IPS-15b (cell line): ENCODE measurements around the gene DPP8.
A peak's percentile ranks its signal among the peaks of the same experiment; 100 is the strongest.

Experiments used
- H3K27me3 ChIP-seq: one replicate; pipeline ENCODE4 v1.6.1; 2013; ENCODE audit warnings: low read length; ENCODE audit not compliant: control insufficient read depth, insufficient read depth
- H3K36me3 ChIP-seq: one replicate; pipeline ENCODE4 v1.6.1; 2013; ENCODE audit warnings: low read length; ENCODE audit not compliant: control insufficient read depth, insufficient read depth
- H3K4me1 ChIP-seq: one replicate; pipeline ENCODE4 v1.6.1; 2013; ENCODE audit warnings: mild to moderate bottlenecking, low read length; ENCODE audit not compliant: control insufficient read depth, insufficient read depth
- H3K4me3 ChIP-seq: one replicate; pipeline ENCODE4 v1.5.1; 2013; ENCODE audit warnings: low read depth, low read length
- H3K9ac ChIP-seq: one replicate; pipeline ENCODE4 v1.6.1; 2013; ENCODE audit warnings: low read depth, mild to moderate bottlenecking, low read length
- H3K9me3 ChIP-seq: one replicate; pipeline ENCODE4 v1.6.1; 2013; ENCODE audit warnings: mild to moderate bottlenecking, low read length; ENCODE audit not compliant: control insufficient read depth, insufficient read depth

Gene DPP8

GRCh38 chr15:65421360-65422215, 95.9 kb downstream of the DPP8 start:
- Histone ChIP-seq H3K4me3 (peak overlapping the region; percentile 80), H3K9ac (peak overlapping the region; percentile 81), H3K9me3 (no peaks in the 10 kb centered on the region), H3K4me1 (peaks cover 37% of the 10 kb centered on the region), H3K36me3 (no peaks in the 10 kb centered on the region), H3K27me3 (peaks cover 7% of the 10 kb centered on the region)

DNA sequence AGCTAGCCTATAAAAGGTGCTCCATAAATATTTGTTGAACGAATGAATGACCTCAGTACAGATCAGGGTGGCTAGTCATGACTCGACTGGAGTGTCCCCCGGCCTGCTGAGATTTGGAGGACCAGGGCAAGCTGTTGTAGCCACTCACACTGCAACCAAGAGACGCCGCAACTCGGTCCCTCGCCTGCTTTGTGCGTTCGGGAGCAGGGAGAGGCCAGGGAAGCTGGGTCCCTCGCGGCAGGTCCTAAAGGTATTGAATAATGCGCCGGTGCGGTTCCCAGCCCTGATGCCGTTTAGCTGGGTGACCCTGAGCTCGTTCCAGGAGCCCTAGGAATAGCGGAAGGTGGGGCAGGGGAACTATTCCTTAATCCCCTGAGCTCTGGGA, 96.5 kb downstream of the DPP8 start:
- Histone ChIP-seq H3K9me3 (no peaks in the 10 kb centered on the region), H3K36me3 (no peaks in the 10 kb centered on the region)

DNA sequence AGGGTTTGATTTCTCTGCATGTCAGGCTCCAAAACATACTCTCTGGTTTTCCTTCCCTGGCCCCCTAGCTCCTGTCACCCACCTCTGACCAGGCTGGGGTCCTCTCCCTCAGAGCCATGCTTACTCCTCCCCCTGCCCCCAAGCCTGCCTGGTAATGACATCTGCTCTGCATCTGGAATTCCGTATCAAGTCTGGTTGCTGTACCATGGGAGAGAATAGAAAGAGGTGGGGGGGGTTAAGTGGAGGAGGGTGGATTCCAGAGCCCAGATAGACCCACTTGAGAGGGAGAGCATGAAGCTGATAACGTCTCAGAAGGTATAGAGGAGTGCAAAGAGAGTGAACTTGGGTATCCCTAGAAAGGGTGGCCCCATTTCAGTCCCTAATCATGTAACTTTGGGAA, 98.9 kb downstream of the DPP8 start:
- H3K36me3 ChIP-seq, result no peaks in the 10 kb centered on the region
- no peak overlapping the region for H3K9ac ChIP-seq
- peaks cover 48% of the 10 kb centered on the region for H3K4me1 ChIP-seq
- H3K9me3 ChIP-seq, result no peaks in the 10 kb centered on the region
- no peak overlapping the region for H3K4me3 ChIP-seq
- peaks cover 3% of the 10 kb centered on the region for H3K27me3 ChIP-seq

More for the DNA sequence above, 96.5 kb downstream of the DPP8 start:
- Histone ChIP-seq H3K27me3 (peaks cover 7% of the 10 kb centered on the region), H3K9ac (no peak overlapping the region), H3K4me3 (peak overlapping the region; percentile 80), H3K4me1 (peaks cover 40% of the 10 kb centered on the region)

DNA sequence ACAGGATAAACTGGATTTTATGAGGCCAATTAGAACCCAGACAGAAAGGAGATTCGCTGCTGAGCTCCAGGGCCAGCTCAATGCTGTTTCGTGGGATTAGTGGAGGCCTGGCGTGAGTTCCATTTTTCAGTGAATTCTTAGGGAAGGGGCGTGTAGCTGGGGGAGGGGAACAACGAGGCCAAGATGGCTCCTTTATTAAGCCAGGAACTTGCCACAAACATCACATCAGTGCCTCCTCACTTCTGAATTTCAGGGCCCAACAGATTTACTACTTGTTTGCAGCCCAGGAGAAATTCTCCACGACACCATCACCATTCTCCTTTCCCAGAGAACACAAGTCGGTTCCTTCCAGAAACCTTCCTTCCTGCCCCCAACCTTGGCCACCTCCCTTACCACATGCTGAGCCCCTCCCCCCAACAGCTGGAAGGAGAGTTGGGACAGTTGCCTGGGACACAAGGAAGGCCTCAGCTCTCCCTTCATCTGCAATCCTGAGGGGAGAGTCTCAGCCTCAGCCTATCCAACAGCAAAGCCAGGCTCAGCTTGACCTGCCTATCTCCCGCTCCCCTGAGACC, 100.6 kb downstream of the DPP8 start:
- H3K9me3 ChIP-seq, result no peaks in the 10 kb centered on the region
- peak overlapping the region; percentile 51 for H3K9ac ChIP-seq
- no peaks in the 10 kb centered on the region for H3K36me3 ChIP-seq
- H3K4me1 ChIP-seq, result peaks cover 52% of the 10 kb centered on the region
- H3K27me3 ChIP-seq, result no peaks in the 10 kb centered on the region
- H3K4me3 ChIP-seq, result peak overlapping the region; percentile 36

DNA sequence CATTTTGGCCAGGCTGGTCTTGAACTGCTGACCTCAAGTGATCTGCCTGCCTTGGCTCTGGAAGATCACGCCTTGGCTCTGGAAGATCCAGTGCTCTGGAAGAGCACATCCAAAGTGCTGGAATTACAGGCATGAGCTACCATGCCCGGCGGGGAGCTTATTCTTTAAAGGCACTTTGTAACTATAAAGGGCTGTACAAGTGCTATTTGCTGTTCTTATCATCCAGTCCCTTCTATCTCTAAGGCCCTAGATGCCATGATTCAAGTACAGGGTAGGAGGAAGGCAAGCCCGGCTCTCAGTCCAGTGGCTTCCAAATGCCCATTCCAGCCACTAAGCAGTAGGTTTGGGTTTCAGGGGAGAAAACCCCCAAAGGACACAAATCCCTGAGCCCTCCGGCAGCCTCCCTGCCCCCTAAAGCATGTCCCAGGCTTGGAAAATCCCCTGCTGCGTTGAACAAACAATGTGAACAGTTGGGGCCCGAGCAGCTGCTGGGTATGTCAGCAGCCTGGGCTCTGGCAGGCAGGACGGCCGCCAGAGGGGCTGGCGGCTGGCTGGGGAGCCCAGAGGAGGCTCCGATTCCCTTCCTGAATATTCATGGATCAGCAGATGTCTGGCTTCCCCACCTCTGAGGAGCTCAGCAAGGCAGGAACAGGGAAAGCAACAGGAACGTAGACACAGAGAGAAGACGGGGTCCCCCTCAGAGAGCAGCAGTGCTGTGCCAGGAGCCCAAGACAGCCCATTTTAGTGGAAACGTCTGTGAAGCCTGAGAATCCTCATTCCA, 102.5 kb downstream of the DPP8 start:
- Histone ChIP-seq H3K9ac (no peak overlapping the region), H3K36me3 (no peaks in the 10 kb centered on the region), H3K4me1 (peaks cover 43% of the 10 kb centered on the region)

GRCh38 chr15:65413760-65414144, 103.7 kb downstream of the DPP8 start:
- Histone ChIP-seq H3K9me3 (no peaks in the 10 kb centered on the region), H3K36me3 (no peaks in the 10 kb centered on the region), H3K9ac (no peak overlapping the region), H3K4me1 (peaks cover 35% of the 10 kb centered on the region), H3K4me3 (no peak overlapping the region), H3K27me3 (no peaks in the 10 kb centered on the region)

More for the DNA sequence above, 102.5 kb downstream of the DPP8 start:
- H3K4me3 ChIP-seq, result peak overlapping the region; percentile 27
- no peaks in the 10 kb centered on the region for H3K27me3 ChIP-seq
- no peaks in the 10 kb centered on the region for H3K9me3 ChIP-seq

DNA sequence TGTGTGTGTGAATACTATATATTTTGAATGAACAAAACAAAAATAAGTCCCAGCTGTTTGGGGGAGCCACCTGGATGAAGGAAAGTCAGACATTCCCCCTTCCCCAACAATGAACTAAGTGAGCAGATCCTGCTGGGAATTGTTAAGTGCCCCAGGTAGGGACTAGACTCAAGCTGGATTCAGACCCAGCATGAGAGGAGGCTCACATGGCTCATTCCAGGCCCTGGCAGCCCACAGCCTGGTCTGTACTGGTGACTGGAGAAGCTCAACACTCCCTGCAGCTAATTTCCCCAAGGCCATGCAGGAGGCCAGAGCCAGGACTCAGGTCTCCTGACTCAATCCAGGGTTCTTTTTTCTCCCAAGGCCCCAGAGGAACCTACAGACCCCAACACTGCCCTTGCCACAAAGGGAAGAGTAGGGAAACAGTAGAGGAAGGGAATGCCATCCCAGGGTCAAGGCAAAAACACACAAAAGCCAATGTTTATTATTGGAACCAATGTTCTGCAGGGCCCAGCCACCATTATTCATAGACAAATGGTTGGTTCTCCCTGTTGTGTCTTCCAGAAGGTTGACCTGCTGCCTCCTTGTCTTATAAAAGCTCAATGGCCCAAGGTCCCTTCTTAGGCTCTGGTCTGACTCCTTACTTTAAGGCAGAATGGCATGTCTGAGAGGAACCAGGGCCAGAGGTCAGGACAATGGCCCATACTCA, 104.3 kb downstream of the DPP8 start:
- Histone ChIP-seq H3K4me3 (no peak overlapping the region), H3K36me3 (no peaks in the 10 kb centered on the region), H3K4me1 (peaks cover 33% of the 10 kb centered on the region), H3K9me3 (no peaks in the 10 kb centered on the region), H3K27me3 (no peaks in the 10 kb centered on the region), H3K9ac (peak overlapping the region; percentile 18)

DNA sequence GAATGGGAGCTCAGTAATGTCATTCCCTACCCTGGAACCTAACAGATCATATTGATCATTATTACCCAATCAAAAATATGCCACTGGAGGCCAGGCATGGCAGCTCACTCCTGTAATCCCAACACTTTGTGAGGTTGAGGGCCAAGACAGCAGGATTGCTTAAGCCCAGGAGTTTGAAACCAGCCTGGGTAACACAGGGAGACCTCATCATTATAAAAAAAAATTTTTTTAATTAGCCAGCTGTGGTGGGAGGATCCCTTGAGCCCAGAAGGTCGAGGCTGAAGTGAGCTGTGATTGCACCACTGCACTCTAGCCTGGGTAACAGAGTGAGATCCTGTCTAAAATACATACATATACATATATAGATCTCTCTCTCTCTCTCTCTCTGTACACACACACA, 104.9 kb downstream of the DPP8 start:
- no peaks in the 10 kb centered on the region for H3K36me3 ChIP-seq
- H3K27me3 ChIP-seq, result no peaks in the 10 kb centered on the region
- no peak overlapping the region for H3K9ac ChIP-seq
- peaks cover 33% of the 10 kb centered on the region for H3K4me1 ChIP-seq
- H3K9me3 ChIP-seq, result no peaks in the 10 kb centered on the region
- H3K4me3 ChIP-seq, result no peak overlapping the region

GRCh38 chr15:65411465-65412071, 105.9 kb downstream of the DPP8 start:
- Histone ChIP-seq H3K27me3 (no peaks in the 10 kb centered on the region), H3K4me3 (no peak overlapping the region), H3K9me3 (no peaks in the 10 kb centered on the region), H3K36me3 (no peaks in the 10 kb centered on the region), H3K9ac (no peak overlapping the region), H3K4me1 (peaks cover 24% of the 10 kb centered on the region)

- no peaks in the 10 kb centered on the region for H3K36me3 ChIP-seq
- H3K9ac ChIP-seq, result no peak overlapping the region
- H3K9me3 ChIP-seq, result no peaks in the 10 kb centered on the region
- H3K4me3 ChIP-seq, result no peak overlapping the region
- H3K27me3 ChIP-seq, result no peaks in the 10 kb centered on the region
- H3K4me1 ChIP-seq, result peaks cover 21% of the 10 kb centered on the region
Measured at GRCh38 chr15:65410972-65411371, 106.5 kb downstream of the DPP8 start.

DNA sequence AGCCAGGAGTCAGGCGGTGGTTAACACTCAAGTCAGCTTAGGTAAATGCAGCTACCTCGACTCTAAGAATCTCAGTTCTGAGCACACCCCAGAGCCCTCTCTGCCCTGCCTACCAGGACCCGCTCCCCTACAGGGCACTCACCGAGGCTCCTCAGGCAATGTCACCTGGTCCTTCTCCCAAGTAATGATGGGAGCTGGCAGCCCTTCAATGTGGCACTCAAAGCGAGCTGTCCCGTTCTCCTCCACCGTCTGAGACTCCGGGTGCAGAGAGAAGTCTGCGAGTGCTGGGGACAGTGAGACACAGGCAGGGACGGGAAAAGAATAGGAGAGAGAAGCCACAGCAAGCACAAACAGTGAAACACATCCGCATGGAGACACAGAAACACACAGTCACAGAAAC, 107.5 kb downstream of the DPP8 start:
- no peak overlapping the region for H3K9ac ChIP-seq
- H3K9me3 ChIP-seq, result no peaks in the 10 kb centered on the region
- no peaks in the 10 kb centered on the region for H3K27me3 ChIP-seq
- H3K36me3 ChIP-seq, result no peaks in the 10 kb centered on the region
- H3K4me3 ChIP-seq, result no peak overlapping the region
- H3K4me1 ChIP-seq, result peaks cover 14% of the 10 kb centered on the region
